Endothelial cell of umbilical vein (primary cell): ENCODE data around the gene NFATC4. TPM values are rescaled to one million over a fixed set of nuclear protein-coding genes. Genes with fewer than 3 reads are reported as not detected.

Source experiments
- BruUV-seq: library from RNA; stranded (reverse); fragments of 400-500 nt; replicated peaks from 2 replicates; lab custom pipeline; 2021; lab: Mats Ljungman, UMichigan
- CTCF ChIA-PET: fragments of 300-600, 350-600 bp; sonication (Branson Sonifier 250); formaldehyde crosslinking; loops from one replicate; lab custom pipeline; 2021; ENCODE audit warnings: antibody characterized with exemption, inconsistent platforms; lab: Charles Lee
- POLR2A ChIA-PET: fragments of 300-600, 350-600 bp; sonication (Branson Sonifier 250); formaldehyde crosslinking; loops from one replicate; lab custom pipeline; 2021; ENCODE audit warnings: antibody characterized with exemption, inconsistent platforms; lab: Charles Lee
- DNase-seq: peaks from one replicate; pipeline ENCODE4 v3.0.0-alpha.2; 2011; ENCODE audit warnings: low read depth, low spot score
- FAIRE-seq: peaks from 2 replicates; lab custom pipeline; 2011; peaks lifted over from hg19 to GRCh38; lab: Jason Lieb, UNC
- H2AFZ ChIP-seq: 2 replicates; pipeline ENCODE4 v1.6.0; 2012; ENCODE audit warnings: low read depth, low read length, control low read depth, inconsistent platforms
- H3K27ac ChIP-seq: 2 replicates; pipeline ENCODE4 v1.5.1; 2011; ENCODE audit warnings: low read depth, mild to moderate bottlenecking, control low read depth, low read length, moderate library complexity; ENCODE audit not compliant: insufficient read depth
- H3K27me3 ChIP-seq, 2 experiments: 2 replicates each; pipeline versions ENCODE4 v1.6.0 to v1.6.1; 2011; ENCODE audit warnings: low read length in 2 of 2, mixed read lengths in 1 of 2; ENCODE audit not compliant: control insufficient read depth in 2 of 2, insufficient read depth in 2 of 2
- H3K36me3 ChIP-seq, 2 experiments: 2 replicates in 1 of 2; 3 replicates in 1 of 2; pipeline ENCODE4 v1.5.1; 2011; ENCODE audit warnings: low read length in 2 of 2, mild to moderate bottlenecking in 1 of 2, moderate library complexity in 1 of 2; ENCODE audit not compliant: control insufficient read depth in 2 of 2, insufficient read depth in 2 of 2; ENCODE audit errors: extremely low read depth in 1 of 2
- H3K4me1 ChIP-seq: 3 replicates; pipeline ENCODE4 v1.5.1; 2011; ENCODE audit warnings: mild to moderate bottlenecking, low read length; ENCODE audit not compliant: control insufficient read depth, insufficient read depth; ENCODE audit errors: extremely low read depth
- H3K4me2 ChIP-seq: 2 replicates; pipeline ENCODE4 v1.6.1; 2011; ENCODE audit warnings: low read length, control low read depth, mixed read lengths; ENCODE audit not compliant: insufficient read depth
- H3K4me3 ChIP-seq, 3 experiments: fragments of 200-600 bp in 1 of 3; sonication (generic), shearing (Covaris generic) in 1 of 3; replicated peaks in 1 of 3; 2 replicates each; pipeline ENCODE4 v1.5.1; 2011 to 2016; ENCODE audit warnings: control low read depth in 3 of 3, low read length in 3 of 3, mild to moderate bottlenecking in 2 of 3, inconsistent platforms in 1 of 3, low read depth in 1 of 3, moderate library complexity in 1 of 3; ENCODE audit not compliant: insufficient read depth in 1 of 3
- H3K79me2 ChIP-seq: 2 replicates; pipeline ENCODE4 v1.6.0; 2012; ENCODE audit warnings: low read length, inconsistent platforms; ENCODE audit not compliant: control insufficient read depth, insufficient read depth
- H3K9ac ChIP-seq: replicated peaks from 2 replicates; pipeline ENCODE3; 2011; ENCODE audit warnings: low read length, control low read depth; ENCODE audit not compliant: insufficient read depth; ENCODE audit errors: extremely low read depth
- H3K9me1 ChIP-seq: replicated peaks from 3 replicates; pipeline ENCODE4 v1.6.0; 2011; ENCODE audit warnings: mild to moderate bottlenecking, low read length; ENCODE audit not compliant: control insufficient read depth, insufficient read depth; ENCODE audit errors: extremely low read depth
- H3K9me3 ChIP-seq: replicated peaks from 2 replicates; pipeline ENCODE4 v1.5.1; 2012; ENCODE audit warnings: low read length, inconsistent platforms; ENCODE audit not compliant: control insufficient read depth, insufficient read depth
- H4K20me1 ChIP-seq: replicated peaks from 2 replicates; pipeline ENCODE3; 2011; ENCODE audit warnings: mild to moderate bottlenecking, low read length; ENCODE audit not compliant: control insufficient read depth, insufficient read depth; ENCODE audit errors: extremely low read depth
- EZH2 ChIP-seq: IDR thresholded peaks from 2 replicates; pipeline ENCODE4 v1.6.1; 2012; ENCODE audit warnings: borderline replicate concordance, low read depth, mild to moderate bottlenecking, moderate library complexity, low read length, inconsistent platforms; ENCODE audit not compliant: severe bottlenecking
- FOS ChIP-seq: IDR thresholded peaks from 2 replicates; pipeline ENCODE4 v1.6.1; 2011; ENCODE audit warnings: mild to moderate bottlenecking, low read length, moderate library complexity, borderline replicate concordance; ENCODE audit not compliant: insufficient read depth
- GATA2 ChIP-seq: IDR thresholded peaks from 2 replicates; pipeline ENCODE4 v1.7.0; 2011; ENCODE audit warnings: low read depth, mild to moderate bottlenecking, moderate library complexity, mixed read lengths, low read length; ENCODE audit not compliant: insufficient read length, insufficient read depth
- JUN ChIP-seq: IDR thresholded peaks from 2 replicates; pipeline ENCODE4 v1.6.1; 2011; ENCODE audit warnings: borderline replicate concordance, low read depth; ENCODE audit not compliant: insufficient read length, insufficient read depth
- MYC ChIP-seq: IDR thresholded peaks from one replicate; pipeline ENCODE4 v1.6.1; 2011; ENCODE audit warnings: mild to moderate bottlenecking, low read depth, low read length
- POLR2A ChIP-seq: IDR thresholded peaks from 2 replicates; pipeline ENCODE4 v1.6.1; 2012; ENCODE audit warnings: low read depth, mild to moderate bottlenecking, control low read depth, low read length
- POLR2AphosphoS5 ChIP-seq: IDR thresholded peaks from 2 replicates; pipeline ENCODE4 v1.6.1; 2012; ENCODE audit warnings: low read depth, mild to moderate bottlenecking, control low read depth, low read length, moderate library complexity; ENCODE audit not compliant: insufficient read depth
- dilution Hi-C: fragments of 300-500 bp; cut with MboI; formaldehyde crosslinking; loops from one replicate; pipeline ENCODE4 v1.15.0; 2019; ENCODE audit warnings: low sequenced_read_pairs; ENCODE audit not compliant: extremely low pct_ligation_motif_present
- intact Hi-C: fragments of 100-400 bp; cut with micrococcal nuclease; formaldehyde crosslinking; loops from one replicate; pipeline ENCODE4 v1.10.0; 2022
- polyA plus RNA-seq, 4 experiments: library from polyadenylated mRNA; depleted of rRNA in 3 of 4; stranded (reverse) in 3 of 4; unstranded in 1 of 4; fragments of >200 nt; gene quantifications; 2 replicates each; pipeline versions ENCODE4 v1.2.1 to v1.2.3, GENCODE V29; 2011 to 2012; ENCODE audit warnings: missing spikeins in 1 of 4
- total RNA-seq: library from RNA; stranded (reverse); gene quantifications from 2 replicates; pipeline ENCODE4 v1.2.3, GENCODE V29; 2021
- TF ChIP-seq, protein P1 (sequence below): IDR thresholded peaks from 2 replicates; pipeline ENCODE4 v1.6.1; 2011; ENCODE audit not compliant: insufficient read depth, insufficient read length
- TF ChIP-seq, protein P2 (sequence below), 2 donors: IDR thresholded peaks; 1 replicate in 1 of 2; 2 replicates in 1 of 2; pipeline ENCODE4 v1.5.1; 2011; ENCODE audit warnings: low read length in 2 of 2, mild to moderate bottlenecking in 2 of 2, moderate library complexity in 2 of 2, control low read depth in 1 of 2, inconsistent platforms in 1 of 2, low read depth in 1 of 2; ENCODE audit not compliant: insufficient read depth in 1 of 2; ENCODE audit errors: extremely low read depth in 1 of 2

The NFATC4 gene
- total and polyA plus RNA-seq, 2 donors (not counting 3 experiments of a cell fraction or from before 2014, with no cell fraction given) = 79.5 to 88.1 TPM

DNA sequence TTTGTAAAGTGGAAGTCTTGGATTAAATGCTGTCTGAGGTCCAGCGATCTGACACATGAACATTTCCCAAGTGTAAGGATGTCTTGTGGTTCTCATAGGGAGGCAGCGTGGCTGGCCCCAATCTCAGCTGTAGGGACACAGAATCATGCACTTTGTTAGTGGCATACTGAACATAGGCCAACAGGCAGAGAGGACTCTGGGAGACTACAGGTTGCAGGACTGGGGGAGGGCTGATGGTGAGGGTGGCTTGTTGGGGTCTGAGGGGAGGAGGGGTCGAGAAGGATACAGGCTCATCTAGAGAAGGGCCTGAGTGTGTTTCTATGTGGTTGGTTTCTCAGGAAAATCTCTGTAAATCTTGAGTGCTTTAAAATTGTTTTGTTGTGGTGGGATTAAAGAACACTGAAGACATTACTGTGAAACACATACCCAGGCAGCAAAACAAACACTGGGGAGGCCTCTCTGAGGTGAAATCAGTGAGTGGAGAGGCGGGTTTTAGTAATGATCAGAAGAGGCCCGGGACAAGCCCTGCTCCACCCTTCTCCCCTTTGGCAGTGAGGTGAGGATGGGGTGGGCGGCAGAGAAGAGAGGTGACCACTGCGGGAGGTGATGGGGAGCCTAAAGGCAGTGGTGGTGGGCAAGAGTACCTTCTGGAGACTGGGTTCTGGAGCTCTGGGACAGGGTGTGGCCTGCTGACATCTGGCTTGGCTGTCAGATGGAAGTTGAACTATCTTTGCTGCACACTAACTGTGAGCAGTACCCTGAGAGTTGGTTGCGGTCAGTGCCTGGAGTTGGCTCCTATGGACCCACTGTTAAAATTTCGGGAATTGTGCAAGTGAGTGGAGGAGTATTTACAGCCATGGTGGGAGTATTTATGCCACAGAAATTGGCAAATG, 34.1 kb downstream of the NFATC4 start:
- dilution Hi-C loops = no loop called here
- H3K9me1 ChIP-seq = no peaks in the 10 kb centered on the region
- H4K20me1 ChIP-seq = no peaks in the 10 kb centered on the region
- H3K27ac ChIP-seq = no peak overlapping the region
- no peak overlapping the region for H3K4me3 ChIP-seq
- peaks cover 32% of the 10 kb centered on the region for H3K4me1 ChIP-seq
- no peak overlapping the region for H3K4me2 ChIP-seq
- intact Hi-C loops = no loop called here
- no peak for TF ChIP-seq GATA2
- no peak for TF ChIP-seq POLR2A
- TF ChIP-seq MYC = no peak
- TF ChIP-seq, protein P1, sequence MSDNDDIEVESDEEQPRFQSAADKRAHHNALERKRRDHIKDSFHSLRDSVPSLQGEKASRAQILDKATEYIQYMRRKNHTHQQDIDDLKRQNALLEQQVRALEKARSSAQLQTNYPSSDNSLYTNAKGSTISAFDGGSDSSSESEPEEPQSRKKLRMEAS = no peak
- TF ChIP-seq, protein P2, sequence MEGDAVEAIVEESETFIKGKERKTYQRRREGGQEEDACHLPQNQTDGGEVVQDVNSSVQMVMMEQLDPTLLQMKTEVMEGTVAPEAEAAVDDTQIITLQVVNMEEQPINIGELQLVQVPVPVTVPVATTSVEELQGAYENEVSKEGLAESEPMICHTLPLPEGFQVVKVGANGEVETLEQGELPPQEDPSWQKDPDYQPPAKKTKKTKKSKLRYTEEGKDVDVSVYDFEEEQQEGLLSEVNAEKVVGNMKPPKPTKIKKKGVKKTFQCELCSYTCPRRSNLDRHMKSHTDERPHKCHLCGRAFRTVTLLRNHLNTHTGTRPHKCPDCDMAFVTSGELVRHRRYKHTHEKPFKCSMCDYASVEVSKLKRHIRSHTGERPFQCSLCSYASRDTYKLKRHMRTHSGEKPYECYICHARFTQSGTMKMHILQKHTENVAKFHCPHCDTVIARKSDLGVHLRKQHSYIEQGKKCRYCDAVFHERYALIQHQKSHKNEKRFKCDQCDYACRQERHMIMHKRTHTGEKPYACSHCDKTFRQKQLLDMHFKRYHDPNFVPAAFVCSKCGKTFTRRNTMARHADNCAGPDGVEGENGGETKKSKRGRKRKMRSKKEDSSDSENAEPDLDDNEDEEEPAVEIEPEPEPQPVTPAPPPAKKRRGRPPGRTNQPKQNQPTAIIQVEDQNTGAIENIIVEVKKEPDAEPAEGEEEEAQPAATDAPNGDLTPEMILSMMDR (IDR thresholded peaks at IDR 0.05; ENCODE audit: extremely low read depth in 1 of 2, insufficient read depth in 1 of 2, low read depth in 1 of 2, low read length in 2 of 2) = no peak
- TF ChIP-seq JUN = no peak
- no peak for TF ChIP-seq EZH2
- no peak for TF ChIP-seq FOS
- TF ChIP-seq POLR2AphosphoS5 = no peak
- POLR2A ChIA-PET = no interaction called here
- H3K27me3 ChIP-seq = no peaks in the 10 kb centered on the region
- H3K9ac ChIP-seq = no peak overlapping the region
- H3K9me3 ChIP-seq = no peaks in the 10 kb centered on the region
- H3K36me3 ChIP-seq = peaks cover 0 to 4% of the 10 kb centered on the region in 2 experiments
- FAIRE-seq (no peak), DNase-seq (no peak)
- CTCF ChIA-PET = interaction anchor here (3.3 to 4.7 kb wide), 4 partner anchors 29 to 68 kb away, joined by 13 to 34 read pairs (median 21); no protein-coding TSS in a partner anchor
- BruUV-seq = no TSS peak
- peaks cover 2% of the 10 kb centered on the region for H3K79me2 ChIP-seq
- H2AFZ ChIP-seq = no peak overlapping the region
